Measurements from ENCODE around the gene STK10.

DNA sequence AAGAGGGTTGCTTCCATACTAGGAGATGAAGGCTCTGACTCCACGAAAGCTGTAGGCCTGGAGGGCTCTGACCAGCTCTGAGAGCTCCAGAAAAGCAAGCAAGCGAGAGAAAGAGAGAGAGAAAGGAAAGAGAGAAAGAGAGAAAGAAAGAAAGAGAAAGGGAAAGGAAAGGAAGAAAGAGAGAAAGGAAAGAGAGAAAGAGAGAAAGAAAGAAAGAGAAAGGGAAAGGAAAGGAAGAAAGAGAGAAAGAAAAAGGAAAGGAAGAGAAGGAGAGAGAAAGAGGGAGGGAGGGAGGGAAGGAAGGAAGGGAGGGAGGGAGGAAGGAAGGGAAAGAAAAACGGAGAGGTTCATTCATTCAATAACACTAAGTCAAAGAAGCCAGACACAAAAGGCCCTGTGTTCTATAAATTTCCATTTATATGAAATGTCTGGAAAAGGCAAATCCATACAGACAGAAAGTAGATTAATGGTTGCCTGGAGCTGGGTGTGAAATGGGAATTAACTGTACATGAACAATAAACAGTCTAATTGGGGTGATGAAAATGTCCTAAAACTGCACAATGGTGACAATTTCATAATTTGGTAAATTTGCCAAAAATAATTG is 1.8 kb upstream of the STK10 start:
- no peak for TF ChIP-seq ZFX (IDR thresholded peaks at IDR 0.05)
- TF ChIP-seq, protein P1, sequence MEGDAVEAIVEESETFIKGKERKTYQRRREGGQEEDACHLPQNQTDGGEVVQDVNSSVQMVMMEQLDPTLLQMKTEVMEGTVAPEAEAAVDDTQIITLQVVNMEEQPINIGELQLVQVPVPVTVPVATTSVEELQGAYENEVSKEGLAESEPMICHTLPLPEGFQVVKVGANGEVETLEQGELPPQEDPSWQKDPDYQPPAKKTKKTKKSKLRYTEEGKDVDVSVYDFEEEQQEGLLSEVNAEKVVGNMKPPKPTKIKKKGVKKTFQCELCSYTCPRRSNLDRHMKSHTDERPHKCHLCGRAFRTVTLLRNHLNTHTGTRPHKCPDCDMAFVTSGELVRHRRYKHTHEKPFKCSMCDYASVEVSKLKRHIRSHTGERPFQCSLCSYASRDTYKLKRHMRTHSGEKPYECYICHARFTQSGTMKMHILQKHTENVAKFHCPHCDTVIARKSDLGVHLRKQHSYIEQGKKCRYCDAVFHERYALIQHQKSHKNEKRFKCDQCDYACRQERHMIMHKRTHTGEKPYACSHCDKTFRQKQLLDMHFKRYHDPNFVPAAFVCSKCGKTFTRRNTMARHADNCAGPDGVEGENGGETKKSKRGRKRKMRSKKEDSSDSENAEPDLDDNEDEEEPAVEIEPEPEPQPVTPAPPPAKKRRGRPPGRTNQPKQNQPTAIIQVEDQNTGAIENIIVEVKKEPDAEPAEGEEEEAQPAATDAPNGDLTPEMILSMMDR (conservative IDR thresholded peaks at IDR 0.05): no peak
